ENCODE results near the gene GIPC3.
"Not testable (repeated sequence)": the region's sequence is repeated elsewhere in the genome, so short reads cannot be mapped to it uniquely, and the experiment has no call there.

The GIPC3 gene

DNA sequence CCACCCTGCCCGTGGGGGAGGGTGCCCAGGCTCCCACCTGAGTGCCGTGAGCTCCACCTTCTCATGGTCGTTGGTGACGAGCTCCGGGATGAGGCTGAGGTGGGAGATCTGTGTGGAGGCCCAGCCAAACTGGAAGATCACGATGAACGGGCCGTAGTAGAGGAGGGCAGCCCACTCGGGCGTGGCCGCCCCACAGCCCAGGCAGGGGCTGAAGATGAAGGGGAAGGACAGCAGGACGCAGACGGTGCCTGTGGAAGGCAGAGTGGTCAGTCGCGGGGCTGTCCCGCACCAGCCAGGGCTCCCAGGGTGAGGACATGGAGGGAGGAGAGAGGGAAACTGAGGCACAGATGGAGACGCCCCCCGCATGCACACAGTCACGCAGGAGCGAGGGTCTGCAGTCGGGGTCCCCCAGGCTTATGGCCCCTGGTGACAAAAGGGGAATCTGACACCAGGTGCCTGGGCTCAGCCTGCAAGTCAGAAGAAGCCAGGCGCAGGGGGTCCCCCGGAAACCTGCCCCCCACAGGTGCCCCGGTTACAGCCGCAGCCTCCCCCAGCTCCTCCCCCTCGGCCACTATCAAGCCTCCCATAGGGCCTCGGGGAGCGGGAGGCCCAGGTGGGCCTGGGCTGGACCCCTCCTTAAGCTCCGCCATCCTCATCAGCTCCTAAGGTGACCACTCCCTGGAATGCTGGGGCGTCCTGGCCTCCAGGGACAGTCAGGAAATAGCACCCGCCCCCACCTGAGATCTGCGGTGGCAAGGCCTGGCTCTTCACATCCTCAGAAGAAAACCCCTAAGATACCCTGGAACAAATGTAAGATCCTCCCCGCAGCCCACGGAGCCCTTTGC lies 34.1 kb upstream of the GIPC3 start:
- no peak for FAIRE-seq

DNA sequence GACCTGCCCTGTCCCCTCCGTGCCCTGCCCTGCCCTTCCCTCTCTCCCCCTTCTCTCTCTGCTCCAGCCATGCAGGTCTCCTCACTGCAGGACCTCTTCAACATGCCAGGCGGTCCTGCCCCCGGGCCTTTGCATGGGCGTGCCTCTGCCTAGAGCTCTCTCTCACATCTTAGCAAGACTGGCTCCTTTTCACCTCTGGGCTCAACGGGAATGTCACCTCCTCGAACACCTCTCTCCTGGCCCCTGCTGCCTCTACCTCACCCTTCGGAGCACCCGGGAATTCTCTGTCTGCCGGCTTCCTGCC lies 33.5 kb upstream of the GIPC3 start:
- no peak for FAIRE-seq

DNA sequence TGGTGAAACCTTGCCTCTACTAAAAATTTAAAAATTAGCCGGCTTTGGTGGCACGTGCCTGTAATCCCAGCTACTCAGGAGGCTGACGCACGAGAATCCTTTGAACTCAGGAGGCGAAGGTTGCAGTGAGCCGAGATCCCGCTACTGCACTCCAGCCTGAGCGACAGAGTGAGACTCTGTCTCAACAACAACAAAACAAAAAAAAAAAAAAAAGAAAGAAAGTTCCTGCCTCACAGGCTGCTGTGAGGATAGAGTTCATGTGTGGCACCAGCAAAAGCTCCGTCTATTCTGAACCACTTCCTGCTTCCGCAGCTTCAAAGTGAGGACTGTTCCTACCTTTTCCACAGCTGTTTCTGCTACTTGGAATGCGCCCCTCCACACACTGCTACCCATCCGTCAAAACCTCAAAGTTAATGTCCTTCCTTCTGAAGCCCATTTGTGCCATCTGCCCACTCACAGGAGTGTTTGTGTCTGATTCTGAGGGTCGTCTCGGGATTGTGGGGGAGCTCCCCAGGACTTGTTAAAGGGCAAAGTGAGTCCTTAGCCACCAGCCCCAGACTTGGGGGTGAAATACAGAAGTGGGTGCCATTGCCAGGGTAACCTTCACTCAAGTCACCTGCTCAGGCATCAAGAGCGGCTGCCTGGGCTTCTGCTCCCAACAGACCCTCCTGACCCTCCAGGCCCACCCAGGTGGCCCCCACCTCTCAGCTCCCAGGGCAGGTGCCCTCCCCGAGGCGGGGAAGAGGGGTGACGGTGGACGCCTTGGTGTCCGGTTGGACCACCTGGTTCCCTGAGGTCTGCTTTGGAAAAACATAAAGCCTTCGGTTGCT lies 30.8 kb upstream of the GIPC3 start:
- no peak for FAIRE-seq

DNA sequence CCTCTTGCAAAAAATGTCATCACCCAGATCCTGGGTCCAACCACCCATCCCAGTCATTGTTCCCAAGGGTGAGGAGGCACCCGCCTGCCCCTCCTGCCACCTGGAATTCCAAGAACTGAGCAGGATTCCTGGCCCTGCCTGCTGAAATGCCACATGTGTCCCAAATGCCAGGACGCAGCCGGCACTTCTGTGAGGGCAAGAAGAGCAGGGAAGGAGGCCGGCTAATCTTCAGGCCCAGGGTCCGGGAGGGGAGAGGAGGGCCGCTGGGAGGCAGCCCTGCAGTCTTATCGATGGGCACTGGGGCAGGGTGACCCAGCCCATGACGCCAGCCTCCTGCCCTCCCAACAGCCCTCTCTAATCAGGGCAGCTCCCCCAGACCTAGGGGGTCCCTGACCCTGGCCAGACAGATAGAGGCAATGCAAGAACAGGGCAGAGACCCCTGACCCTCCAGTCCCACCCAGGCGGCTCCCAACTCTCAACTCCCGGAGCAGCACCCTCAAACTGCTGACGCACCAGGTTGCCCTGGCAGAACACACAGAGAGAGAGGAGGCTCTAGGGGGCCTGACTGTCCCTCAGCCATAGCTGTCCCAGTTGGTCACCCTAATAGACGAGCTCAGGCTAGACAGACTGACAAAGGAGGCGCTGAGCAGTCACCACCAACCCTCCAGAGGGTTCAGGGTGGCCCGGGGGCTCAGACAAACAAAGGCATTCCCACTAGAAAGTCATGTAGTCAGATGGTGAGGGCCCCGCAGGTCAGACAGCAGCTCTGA lies 29.4 kb upstream of the GIPC3 start:
- FAIRE-seq, result no peak

DNA sequence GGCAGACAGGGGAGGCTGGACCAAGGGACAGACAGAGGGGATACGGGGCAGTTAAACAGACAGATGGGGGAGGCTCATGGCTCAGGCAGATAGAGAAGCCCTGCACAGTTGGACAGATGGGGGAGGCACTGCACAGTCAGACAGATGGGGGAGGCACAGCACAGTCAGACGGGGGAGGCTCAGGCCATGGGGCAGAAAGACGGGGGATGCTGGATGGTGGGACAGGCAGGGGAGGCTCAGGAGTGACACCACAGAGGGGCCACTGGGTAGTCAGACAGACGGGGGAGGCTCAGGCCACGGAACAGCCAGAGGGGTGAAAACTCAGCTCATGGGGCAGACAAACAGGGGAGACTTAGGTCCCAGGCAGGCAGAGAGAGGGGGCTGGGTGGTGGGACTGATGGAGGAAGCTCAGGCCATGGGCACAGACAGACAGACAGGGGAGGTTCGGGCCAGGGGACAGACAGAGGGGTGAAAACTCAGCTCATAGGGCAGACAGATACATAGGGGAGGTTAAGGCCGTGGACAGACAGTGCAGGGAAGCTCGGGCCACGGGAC lies 28.8 kb upstream of the GIPC3 start:
- no peak for FAIRE-seq

DNA sequence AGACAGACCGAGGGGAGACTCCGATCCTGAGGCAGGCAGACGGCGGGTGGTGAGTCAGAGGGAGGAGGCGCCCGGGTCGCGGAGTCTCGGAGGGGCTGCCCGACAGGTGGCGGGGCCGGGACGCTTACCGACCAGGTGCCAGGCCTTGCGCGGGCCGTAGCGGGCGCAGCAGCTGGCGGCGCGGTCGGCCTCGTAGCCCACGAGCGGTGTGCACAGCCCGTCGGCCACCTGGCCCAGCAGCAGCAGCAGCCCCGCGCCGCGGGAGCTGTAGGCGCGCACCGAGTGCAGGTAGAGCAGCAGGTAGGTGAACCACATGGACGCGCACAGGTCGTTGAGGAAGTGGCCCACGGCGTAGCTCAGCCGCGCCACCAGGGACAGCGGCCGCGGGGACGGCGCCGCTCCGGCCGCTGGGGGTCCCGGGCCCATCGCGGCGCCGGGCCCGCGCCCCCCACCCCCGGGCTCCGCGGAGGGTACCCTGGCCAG lies 28.3 kb upstream of the GIPC3 start:
- FAIRE-seq, result no peak

DNA sequence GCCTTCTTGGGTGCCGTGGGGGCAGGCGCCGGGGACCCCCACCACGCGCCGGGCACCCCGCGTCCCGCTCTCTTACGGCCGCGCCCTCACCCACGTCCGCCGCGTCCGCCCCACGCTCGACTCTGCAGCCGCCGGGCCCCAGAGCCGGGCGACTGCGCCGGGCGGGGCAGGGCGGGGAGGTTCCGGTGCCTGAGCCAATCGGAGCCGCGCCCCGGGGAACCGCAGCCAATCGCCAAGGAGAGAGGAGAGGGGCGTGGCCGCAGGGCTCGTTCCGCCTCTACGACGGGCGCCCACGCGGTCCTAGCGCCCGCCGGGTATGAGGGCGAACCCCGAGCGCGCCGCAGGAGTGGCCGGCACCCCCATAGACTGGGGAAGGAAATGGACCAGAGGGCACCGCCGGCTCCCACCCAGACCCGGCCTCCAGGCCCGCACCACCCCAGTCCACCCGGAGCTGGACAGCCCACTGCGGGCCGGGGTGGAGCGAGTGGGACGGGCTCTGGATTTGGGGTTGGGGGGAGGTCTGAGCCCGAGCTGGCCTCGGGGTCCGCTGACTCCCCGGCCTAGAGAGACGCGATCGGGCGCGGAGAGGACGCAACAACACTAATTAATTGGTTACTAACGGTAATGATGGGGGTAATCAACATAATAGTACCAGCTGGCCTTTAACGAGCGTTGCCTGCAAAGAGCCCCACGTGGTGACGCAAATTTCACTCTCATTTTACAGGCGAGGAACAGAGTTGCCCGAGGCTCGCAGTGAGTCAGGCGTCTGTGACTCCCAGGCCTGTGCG lies 27.6 kb upstream of the GIPC3 start, which contains the start of gene MFSD12:
Gene MFSD12, minus strand, starts transcription at position 126 of the 788 bp plus-strand sequence. CDS start 183 bp downstream, outside the sequence.
- FAIRE-seq, result no peak

DNA sequence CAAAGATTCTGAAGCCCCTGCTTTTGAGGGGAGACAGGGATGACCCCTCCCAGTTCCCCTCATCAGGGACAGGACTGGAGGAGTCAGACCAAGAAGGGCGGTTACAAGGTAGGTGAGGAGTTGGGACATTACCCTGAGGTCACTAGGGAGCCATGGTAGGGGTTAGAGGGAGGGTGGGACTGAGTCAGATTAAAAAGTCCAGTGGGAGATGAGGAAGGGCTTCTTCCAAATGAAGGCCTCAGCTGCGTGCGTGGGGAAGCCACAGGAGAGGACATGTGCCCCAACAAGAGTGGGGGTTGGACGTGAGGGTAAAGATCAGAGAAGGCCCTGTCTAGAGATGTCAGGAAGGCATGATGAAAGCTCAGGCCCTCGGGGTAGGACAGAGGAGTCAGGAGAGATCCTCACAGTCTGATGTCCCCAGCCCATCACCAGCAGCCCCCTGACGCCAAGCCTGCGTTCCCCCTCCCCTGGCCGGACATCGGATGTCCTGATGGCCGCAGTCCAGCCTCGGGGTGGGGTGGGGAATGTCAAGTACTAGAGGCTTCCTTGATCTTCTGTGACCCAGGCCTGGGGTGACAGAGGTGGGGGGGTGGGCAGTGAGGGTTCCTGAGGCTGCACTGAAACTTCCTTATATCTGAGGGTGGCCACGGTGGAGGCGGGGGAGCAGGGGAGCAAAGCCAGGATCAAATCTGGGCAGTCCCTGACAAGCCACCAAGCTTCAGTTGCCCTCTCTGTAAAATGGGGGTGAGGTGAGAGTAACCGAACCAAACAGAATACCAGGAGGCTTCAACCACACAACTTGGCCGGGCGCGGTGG lies 21.4 kb upstream of the GIPC3 start:
- no peak for FAIRE-seq

DNA sequence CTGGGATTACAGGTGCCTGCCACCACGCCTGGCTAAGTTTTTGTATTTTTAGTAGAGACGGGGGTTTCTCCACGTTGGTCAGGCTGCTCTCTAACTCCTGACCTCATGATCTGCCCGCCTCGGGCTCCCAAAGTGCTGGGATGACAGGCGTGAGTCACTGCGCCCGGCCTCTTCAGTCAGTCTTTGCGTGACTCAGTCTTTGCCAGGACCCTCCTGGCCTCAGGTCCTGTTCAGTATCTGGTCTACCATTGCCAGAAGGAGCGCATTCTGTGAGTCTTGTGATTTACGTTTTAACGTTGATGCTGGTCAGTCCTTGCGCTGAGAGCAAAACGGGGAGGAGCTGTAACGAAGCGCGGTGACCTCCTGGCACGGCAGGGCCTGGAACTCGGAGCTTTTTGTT lies 20.1 kb upstream of the GIPC3 start:
- no peak for FAIRE-seq

DNA sequence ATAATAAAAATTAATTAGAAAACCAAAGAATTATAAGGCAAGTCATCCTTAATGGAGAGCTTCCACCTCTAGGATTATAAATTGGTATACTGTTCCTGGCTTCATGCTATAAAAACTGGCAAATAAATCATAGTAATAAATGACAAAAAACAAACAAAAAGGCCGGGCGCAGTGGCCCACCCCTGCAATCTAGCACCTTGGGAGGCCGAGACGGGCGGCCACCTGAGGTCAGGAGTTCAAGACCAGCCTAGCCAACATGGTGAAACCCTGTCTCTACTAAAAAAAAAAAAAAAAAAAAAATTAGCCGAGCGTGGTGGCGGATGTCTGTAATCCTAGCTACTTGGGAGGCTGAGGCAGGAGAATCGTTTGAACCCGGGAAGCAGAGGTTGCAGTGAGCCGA lies 15.2 kb upstream of the GIPC3 start:
- FAIRE-seq, result not testable (repeated sequence)

DNA sequence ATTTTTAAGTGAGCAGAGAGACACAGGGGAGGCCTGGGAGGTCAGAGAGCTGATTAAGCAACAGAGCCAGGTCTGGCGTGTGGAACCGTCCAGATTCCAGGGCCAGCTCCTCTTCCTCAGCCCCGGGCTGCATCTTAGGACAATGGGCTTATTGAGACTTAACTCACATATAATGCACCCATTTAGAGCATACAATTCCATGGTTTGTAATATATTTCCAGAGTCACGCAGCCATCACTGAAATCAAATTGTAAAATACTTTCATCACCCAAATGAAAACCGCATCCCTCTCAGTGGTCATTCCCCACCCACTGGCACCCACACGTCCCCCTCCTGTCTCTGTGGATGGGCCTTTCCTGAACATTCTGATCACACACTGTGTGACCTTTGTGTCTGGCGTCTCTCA lies 14.7 kb upstream of the GIPC3 start:
- FAIRE-seq, result no peak

DNA sequence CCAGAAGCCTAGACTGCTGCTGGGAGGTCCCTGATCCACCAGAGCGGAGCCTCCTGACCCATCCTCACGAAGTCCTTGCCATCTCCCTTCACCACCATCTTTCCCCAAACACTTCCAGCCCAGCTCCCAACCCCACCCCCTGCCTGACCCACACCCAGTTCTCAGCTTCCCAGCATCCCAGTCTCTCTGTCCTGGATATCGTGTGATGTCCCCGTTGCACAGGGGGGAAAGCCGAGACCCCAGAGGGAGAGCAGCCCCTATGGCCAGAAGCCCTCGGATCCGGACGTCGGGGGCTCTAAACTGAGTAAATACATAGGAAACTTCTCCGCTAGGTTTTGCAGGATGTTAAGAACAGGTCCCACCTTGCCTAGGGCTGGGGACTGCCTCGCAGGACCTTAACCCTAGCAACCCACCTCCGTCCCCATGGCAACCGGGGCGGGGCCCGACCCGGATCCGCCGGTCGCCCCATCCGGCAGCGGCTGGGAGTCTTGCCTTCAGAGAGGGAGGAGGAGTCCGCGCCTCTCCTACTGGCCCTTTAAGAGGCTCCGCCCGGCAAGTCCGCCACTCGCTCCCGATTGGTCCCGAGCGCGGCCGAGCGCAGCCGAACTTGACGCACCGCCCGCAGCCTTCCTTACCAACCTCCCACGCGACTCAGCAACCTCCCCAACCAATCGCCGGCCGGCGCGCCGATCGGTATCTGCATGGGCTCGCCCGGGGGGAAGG lies 13.0 kb upstream of the GIPC3 start:
- FAIRE-seq, result peak; percentile 55

DNA sequence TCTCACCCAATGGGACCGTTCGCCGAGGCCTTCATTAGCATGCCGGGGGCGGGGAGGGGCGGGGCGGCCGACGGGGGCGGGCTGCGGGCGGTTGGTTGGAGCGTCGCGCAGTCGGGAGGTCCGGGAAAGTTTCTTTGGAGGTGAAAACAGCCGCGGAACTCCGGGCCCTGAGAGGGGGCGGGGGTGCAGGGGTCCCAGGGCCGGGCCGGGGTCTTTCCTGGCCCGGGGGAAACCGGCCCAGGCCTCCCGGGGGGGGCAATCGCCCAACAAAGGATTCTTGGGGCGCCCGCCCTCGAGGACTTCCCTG lies 12.5 kb upstream of the GIPC3 start, which contains the start of gene HMG20B:
Gene HMG20B, plus strand, starts transcription at position 90 of the 307 bp plus-strand sequence. CDS start 366 bp downstream, outside the sequence.
- FAIRE-seq, result no peak

DNA sequence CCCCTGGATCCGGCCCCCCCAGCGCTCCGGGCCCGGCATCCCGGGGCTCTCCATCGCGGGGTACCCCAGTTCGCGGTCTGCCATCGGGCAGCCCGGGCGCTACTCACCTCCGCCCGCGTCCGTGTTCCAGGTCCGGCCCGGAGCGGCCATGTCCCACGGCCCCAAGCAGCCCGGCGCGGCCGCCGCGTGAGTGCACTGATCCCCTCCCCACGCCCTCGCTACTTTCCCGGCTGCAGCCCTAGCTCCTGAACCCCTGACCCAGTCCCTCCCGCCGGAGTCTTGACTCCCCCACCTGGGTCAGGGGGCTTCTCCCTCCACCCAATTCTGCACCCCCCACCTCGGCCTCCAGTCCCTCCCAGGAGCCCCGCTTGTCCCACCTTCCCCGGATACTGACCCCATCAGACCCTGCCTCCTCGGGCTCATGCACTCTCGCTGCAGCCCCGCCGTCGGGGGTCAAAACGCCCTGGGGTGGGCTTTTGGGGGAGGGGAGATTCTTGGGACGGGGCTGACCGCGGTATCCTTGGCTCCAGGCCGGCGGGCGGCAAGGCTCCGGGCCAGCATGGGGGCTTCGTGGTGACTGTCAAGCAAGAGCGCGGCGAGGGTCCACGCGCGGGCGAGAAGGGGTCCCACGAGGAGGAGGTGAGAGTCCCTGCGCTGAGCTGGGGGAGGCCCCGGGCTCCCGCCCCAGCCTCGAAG lies 12.0 kb upstream of the GIPC3 start:
- no peak for FAIRE-seq

DNA sequence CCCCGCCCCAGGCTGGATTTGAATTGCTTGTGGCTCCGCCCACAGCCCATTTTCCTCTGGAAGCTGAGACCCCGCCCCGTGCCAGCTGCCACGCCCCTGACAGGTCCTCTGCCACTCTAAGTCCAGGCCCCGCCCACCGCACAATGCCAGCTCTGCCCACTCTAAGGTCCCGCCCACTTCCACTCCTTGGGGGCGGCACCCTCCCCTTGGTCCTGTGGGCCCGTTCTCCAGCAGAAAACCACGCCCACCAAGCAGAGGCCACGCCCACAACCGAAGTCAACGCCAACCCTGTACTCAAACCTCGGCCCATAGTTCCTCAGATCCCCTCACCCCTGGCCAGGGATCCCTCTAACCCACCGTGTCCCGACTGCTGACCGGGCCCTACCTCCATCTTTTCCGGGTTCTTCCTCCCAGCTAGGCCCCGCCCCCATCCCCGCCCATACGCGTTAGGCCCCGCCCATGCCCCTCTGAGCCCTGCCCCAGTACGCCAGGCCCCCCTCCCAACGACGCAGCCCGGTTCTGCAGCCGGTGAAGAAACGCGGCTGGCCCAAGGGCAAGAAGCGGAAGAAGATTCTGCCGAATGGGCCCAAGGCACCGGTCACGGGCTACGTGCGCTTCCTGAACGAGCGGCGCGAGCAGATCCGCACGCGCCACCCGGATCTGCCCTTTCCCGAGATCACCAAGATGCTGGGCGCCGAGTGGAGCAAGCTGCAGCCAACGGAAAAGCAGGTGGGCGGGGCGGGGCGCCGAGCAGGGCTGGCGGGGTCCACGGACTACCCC lies 11.2 kb upstream of the GIPC3 start:
- FAIRE-seq, result no peak

DNA sequence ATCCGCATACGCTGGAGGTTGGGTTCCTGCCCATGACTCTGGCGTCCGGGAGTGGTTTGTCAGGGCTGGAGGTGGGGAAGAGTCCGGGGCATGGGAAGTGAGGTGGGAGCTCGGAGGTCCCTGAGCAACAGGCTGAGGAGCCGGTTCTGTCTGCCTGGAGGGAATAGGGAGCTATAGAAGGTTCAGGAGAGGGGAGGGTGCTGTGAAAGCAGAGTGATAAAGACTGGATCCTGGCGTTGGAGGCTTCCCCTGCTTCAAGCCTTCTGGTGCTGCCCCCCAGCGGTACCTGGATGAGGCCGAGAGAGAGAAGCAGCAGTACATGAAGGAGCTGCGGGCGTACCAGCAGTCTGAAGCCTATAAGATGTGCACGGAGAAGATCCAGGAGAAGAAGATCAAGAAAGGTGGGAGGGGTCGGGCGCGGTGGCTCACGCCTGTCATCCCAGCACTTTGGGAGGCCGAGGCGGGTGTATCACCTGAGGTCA lies 10.0 kb upstream of the GIPC3 start:
- FAIRE-seq, result no peak

DNA sequence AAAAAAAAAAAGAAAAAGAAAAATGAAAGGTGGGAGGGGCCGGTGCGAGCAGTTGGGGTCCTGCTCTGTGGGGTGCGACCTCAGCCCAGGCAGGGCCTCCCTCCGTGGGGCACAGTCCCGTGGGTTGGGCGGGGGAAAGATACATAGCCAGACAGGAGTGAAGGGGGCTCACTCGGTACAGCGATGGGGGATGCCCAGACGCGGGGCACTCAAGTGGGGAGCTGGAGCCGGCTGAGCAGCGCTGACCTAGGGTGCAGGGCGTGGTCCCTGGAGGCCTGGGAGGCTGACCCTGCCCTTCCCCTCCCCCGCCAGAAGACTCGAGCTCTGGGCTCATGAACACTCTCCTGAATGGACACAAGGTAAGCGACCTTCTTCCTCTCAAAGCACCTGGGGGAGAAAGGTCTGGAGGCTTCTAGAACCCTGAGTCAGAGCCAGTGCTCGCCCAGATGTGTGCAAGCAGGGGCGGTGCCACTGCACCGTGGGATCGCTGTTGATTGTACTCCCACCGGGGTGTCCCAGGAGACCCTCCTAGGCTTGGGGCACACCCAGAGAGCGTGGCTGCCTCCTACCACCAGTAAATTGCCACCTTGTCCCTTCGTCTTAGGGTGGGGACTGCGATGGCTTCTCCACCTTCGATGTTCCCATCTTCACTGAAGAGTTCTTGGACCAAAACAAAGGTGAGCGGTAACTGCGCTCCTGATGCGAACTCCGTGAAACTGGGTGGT lies 9.2 kb upstream of the GIPC3 start:
- no peak for FAIRE-seq
